Measurements from ENCODE around the gene SH3BP4. TPM values are rescaled to one million over a fixed set of nuclear protein-coding genes. Genes with fewer than 3 reads are reported as not detected.

The SH3BP4 gene
- total RNA-seq, 1 donor from 2014 or later: 67.6 TPM

- no peak for DNase-seq (ENCODE audit: low read depth)
- no peak for TF ChIP-seq CTCF (conservative IDR thresholded peaks at IDR 0.05; ENCODE audit: low read depth, low read length)
Measured at GRCh38 chr2:234986876-234987720, 35.3 kb downstream of the SH3BP4 start.

GRCh38 chr2:234987754-234988153 is 35.9 kb downstream of the SH3BP4 start:
- DNase-seq (ENCODE audit: low read depth): no peak
- H3K4me3 ChIP-seq (ENCODE audit: low read depth, low read length): no peak overlapping the region
- no peak for TF ChIP-seq CTCF (conservative IDR thresholded peaks at IDR 0.05; ENCODE audit: low read depth, low read length)

More at GRCh38 chr2:234986876-234987720, 35.3 kb downstream of the SH3BP4 start:
- H3K4me3 ChIP-seq (ENCODE audit: low read depth, low read length): no peak overlapping the region

- no peak for TF ChIP-seq CTCF (conservative IDR thresholded peaks at IDR 0.05; ENCODE audit: low read depth, low read length)
- no peak overlapping the region for H3K4me3 ChIP-seq (ENCODE audit: low read depth, low read length)
- no peak for DNase-seq (ENCODE audit: low read depth)
Measured at GRCh38 chr2:234988491-234988890, 36.7 kb downstream of the SH3BP4 start.

- peak overlapping the region; percentile 11 for H3K4me3 ChIP-seq (ENCODE audit: low read depth, low read length)
- no peak for TF ChIP-seq CTCF (conservative IDR thresholded peaks at IDR 0.05; ENCODE audit: low read depth, low read length)
- no peak for DNase-seq (ENCODE audit: low read depth)
Measured at GRCh38 chr2:234989183-234989701, 37.4 kb downstream of the SH3BP4 start.

- no peak for TF ChIP-seq CTCF (conservative IDR thresholded peaks at IDR 0.05; ENCODE audit: low read depth, low read length)
Measured at GRCh38 chr2:234990300-234990699, 38.5 kb downstream of the SH3BP4 start.

GRCh38 chr2:234991290-234991689 is 39.5 kb downstream of the SH3BP4 start:
- H3K4me3 ChIP-seq (ENCODE audit: low read depth, low read length): no peak overlapping the region
- no peak for TF ChIP-seq CTCF (conservative IDR thresholded peaks at IDR 0.05; ENCODE audit: low read depth, low read length)
- DNase-seq (ENCODE audit: low read depth): no peak

More at GRCh38 chr2:234990300-234990699, 38.5 kb downstream of the SH3BP4 start:
- no peak overlapping the region for H3K4me3 ChIP-seq (ENCODE audit: low read depth, low read length)
- DNase-seq (ENCODE audit: low read depth): no peak

Data from epithelial cell of proximal tubule (primary cell).